HUDEP-2 (cell line): Measurements from ENCODE around the gene UNC13B.
"Not testable (repeated sequence)": the region's sequence is repeated elsewhere in the genome, so short reads cannot be mapped to it uniquely, and the experiment has no call there.

ENCODE experiments used
- DNase-seq, 76 experiments: peaks; one replicate each; lab custom pipeline; 2025; ENCODE audit not compliant: unreplicated experiment in 76 of 76; lab: John Stamatoyannopoulos, UW

UNC13B gene

DNA sequence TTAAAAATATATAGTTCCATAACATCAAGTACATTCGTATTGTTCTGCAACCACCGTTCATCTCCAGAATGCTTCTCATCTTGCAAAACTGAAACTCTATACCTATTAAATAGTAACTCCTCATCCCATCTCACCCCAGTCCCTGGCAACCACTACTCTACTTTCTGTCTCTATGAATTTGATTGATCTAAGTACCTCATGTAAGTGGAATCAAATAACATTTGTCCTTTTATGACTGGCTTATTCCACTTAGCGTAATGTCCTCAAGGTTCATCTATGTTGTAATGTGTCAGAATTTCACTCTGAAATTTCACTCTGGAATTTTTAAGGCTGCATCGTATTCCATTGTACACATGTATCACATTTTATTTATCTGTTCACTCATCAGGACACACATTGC lies 196.0 kb downstream of the UNC13B start:
- DNase-seq, result no peak

DNA sequence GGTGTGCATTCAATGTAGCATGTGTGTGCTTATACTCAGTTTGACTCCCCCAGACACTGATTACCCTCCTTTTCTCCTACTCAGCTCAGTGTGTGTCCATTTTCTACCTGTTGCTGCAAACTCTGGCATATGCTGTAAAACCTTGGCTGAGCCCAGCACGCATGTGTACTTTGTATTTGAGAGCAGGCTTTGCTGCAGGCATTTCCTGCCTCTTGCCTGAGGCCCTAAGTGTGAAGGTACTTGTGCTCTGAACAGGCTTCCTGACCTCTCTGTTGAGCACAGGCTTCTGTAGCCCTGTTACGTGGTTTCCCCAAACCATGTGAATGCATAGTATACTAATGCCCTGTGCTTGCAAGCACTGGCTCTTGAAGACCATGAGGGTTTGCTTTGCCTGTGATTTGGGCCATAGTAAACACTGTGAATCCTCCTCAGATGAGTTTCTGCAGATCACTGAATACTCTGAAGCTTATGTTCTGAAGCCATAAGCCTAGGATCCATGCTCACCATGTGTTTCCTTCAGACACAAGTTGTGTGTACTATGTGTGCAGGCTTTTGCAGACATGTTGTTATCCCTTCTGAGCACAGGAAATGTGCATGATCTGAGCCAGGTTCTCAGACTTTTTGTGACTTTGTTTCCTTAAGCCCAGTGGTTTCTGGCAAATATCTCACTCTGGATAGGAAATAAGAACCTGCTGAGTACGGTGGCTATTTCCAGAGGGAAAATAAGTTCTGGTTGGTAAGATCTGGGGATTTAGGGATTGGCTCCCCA lies 203.2 kb downstream of the UNC13B start:
- no peak for DNase-seq

DNA sequence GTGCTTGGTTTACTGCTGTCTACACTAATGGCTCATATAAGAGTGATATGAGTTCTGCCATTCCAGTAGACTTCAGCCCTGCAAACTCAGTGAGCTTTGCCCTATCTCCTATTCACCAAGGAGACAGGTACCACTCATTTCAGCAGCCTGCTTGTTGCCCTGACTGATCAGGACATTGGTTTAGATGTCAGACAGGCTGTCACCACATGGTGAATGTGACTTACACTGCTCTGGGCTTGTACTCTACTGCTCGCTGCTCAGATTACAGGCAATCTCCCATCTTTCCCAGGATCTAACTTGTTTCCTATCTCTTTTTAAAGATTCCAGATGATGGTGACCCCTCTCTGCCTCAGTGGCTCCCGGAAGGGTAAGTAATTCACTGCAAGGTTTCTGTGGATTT lies 204.8 kb downstream of the UNC13B start:
- DNase-seq, result no peak

DNA sequence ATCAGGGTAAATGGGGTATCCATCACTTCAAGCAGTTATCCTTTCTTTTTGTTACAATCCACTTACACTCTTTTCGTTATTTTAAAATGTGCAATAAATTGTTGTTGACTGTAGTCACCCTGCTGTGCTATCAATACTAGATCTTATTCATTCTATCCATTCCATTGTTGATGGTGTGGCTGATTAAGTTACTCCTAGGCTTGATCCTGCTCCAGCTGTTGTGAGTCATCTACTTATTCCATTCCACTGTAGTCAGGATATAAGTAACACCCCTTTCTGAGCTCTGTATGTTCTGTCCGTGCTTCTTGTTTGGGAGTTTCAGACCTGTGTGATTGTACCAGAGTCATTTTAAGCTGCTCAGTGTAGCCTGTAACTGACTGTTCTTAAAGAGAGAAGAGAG lies 205.6 kb downstream of the UNC13B start:
- DNase-seq, result no peak

DNA sequence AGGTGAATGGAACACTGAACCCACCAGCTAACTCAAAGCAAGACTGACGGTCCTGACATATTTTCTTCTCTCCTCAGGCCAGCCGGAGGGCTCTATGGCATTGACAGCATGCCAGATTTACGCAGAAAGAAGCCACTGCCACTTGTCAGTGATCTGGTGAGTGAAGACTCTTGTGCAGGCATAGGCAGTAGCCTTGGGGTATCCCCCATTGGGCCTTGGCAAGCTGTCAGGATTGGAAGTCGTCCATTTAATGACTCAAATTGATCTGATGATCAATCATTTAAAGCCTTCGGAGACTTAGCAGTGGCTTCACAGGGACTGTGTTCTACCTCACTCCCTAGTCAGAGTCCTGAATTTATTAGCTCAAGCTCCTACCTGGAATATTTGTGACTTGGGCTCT lies 208.4 kb downstream of the UNC13B start:
- DNase-seq, result no peak

DNA sequence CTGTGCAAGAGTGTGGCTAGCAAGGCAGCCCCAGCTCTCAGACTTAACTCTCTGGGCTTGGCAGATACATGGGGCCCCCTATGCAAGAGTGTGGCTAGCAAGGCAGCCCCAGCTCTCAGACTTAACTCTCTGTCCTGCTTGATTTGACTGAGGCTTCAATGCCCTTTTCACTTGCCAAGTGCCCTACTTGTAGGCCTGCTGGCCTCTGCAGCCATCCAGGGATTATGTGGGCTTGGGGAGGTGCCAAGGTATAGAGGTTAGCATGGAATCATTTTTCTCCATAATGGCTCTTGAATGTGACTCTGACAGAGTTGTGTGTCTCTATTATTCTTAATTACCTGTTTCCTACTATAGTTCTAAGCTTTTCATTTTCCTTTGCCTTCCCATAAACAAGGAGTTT lies 212.6 kb downstream of the UNC13B start:
- DNase-seq, result no peak

DNA sequence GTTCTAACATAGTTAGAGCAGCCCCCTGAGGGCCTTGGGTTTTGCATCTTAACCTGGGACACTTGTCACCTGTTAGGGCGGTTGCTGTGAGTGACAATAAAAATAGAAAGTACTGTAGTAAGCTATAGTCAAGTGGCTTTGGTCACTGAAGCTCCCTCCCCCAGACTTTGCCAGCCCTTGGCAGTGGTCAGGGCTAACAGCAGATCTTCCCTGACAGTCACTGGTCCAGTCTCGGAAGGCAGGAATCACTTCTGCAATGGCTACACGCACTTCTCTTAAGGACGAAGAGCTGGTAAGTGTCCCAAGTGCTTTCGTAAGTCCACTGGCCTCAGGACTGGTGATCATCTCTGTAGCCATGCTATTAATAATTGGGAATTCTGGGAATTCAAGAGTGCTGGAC lies 213.1 kb downstream of the UNC13B start:
- DNase-seq, result no peak

DNA sequence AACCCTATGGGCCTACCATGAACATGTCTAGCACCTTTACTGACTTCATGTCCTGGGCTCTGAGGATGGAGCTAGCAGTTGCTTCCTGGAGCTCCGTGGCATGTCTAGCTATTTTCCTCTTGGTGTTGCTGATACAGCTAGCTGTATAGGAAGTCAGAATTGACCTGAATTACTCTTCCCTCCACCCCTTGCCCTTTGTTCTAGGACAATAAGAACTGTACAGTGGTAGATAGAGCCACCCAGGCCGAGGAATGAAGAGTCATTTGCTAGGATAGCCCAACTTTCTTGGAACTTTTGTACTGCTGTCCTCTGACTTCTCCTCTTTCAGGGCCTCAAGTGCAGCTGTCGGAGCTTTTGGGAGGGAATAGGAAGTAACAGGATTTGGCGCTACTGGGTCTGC lies 218.2 kb downstream of the UNC13B start:
- no peak for DNase-seq

DNA sequence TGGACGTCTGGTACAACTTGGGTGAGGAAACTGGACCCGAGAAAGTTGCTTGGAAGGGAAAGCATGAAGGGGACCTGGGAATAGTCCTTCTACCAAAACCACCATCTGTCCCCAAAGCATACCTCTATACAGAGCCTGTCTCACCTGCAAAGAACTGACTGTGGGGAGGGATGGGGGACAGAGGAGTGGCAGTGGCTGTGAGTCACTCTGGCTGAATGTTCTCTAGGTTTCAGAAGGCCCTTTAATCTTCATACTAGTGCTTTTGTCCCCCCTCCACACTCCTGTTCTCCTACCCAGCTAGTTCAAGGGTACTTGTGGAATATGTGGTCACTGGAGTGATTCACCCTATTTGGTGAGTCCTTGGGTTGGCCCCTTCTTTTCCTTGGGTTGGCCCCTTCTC lies 218.8 kb downstream of the UNC13B start:
- no peak for DNase-seq

DNA sequence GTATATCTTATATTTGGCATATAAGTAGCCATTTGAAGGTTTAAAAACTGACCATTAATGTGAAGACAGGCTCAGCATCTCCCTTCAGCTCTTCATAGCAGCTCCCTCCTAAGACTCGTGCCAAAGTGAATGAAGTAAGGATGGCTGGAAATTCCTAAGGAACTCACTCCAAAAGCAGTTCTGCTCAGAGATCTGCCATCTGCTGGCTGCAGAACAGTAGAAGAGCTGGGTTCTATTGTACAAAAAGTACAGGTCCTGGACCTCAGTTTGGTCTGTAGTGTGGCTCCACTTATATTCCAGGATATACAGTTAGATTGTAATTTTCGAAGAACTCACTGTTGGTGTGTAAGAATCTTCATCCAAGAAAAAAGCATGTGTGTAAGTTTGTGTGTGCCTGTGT lies 223.2 kb downstream of the UNC13B start:
- DNase-seq, result no peak

DNA sequence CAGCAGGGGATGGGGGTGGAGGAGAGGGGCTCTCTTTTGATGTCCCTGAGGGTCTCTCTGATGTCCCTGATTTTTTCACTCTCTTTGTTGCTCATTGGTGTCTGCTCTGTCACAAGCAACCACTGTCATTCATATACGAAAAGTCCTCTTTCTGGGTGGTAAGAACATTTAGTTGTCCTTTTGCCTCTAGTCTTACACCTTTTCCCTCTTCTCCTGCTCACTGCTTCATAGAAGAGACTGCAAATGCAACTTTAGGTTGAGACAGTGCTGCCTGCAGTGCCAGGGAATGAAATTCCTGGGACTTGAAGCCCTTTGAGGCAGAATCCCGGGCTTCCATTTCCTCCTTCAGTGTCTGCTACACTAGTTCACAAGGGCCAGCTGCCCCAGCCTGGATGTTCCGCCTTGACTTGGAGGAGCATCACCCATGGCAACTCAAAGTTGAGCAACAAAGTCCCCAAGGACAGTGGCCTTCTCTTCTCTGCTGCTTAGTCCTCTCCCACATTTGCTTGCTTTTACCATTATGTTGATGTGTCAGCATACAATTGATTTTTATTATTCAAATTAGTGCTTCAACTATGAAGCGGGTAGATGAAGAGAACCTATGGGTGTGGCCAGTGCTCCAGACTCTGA lies 233.4 kb downstream of the UNC13B start:
- no peak for DNase-seq

DNA sequence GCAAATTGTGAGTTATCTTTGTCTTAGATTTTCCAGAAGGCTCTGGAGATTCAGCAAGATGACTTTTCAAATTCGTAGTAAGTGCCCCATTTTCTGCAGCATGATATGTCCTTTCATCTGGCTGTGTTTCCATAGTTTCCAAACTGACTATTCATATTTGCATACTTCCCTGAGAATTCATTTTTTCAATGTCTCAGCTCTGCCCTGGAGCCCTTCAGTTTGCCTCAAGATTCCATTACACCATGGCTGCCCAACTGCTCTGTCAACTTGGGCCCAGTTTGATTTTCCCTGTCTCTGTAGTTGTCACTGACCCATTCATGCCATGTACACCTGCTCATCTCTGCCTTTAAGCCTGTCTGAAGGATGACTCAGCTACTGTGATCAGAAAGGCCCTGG lies 233.9 kb downstream of the UNC13B start:
- DNase-seq, result no peak

DNA sequence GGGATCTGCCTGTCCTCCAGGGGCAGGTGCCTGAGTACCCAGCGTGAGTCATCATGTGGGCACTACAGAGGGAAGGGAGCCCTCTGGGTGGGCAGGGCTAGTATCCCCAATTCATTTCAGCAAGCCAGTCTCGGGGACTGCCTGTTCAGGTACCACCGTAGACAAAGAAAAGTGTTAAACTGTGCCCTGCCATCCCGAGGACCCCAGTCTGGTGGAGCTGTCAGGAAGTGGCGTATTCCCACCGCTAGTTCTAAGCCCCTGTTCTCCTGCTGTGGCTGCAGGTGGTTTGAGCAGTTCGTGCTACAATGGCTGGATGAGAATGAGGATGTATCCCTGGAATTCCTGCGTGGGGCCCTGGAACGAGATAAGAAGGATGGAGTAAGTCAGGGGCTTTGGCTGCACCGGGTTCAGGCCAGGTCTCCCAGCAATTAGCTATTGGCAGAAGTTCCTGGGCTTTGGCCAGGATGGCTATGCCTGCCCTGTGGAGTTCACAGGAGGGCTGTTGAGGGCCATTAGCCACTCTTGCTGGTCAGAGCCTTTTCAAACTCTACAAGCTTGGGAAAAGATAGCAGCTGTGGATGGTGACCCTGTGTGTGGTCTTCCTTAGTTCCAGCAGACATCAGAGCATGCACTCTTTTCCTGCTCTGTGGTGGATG lies 234.9 kb downstream of the UNC13B start:
- no peak for DNase-seq

DNA sequence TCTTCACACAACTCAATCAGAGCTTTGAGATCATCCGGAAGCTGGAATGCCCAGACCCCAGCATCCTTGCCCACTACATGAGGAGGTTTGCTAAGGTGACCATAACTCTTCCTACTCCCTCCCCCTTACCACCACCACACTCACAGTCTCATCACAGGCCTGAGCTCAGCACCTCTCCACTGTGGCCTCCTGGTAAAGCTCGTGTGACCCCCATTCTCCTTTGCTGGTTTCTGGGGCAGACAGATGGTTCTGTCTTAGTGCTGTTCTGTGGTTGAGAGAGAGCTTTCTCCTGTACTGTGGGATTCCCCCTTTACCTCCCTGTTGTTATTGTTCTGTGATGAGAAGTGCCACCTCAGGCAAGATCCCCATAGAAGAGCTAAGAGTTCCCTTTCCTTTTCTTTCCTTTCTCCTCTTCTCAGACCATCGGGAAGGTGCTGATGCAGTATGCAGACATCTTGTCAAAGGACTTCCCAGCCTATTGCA lies 235.4 kb downstream of the UNC13B start:
- no peak for DNase-seq

DNA sequence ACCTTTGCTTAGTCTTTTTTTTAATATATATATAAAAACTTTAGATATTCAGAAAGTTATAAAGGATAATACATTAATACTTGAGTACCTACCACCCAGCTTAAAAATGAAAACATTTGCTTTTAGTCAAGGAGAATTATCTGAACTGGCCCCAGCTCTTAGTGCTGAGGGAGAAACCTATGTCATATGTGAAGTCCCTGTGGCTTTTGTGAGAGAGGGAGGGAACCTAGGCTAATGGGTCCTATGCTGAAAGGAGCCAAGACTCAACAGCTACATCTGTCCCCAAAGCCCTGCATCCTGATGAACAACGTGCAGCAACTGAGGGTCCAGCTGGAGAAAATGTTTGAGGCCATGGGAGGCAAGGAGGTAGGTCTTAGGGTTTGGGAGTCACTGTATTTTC lies 236.1 kb downstream of the UNC13B start:
- no peak for DNase-seq

DNA sequence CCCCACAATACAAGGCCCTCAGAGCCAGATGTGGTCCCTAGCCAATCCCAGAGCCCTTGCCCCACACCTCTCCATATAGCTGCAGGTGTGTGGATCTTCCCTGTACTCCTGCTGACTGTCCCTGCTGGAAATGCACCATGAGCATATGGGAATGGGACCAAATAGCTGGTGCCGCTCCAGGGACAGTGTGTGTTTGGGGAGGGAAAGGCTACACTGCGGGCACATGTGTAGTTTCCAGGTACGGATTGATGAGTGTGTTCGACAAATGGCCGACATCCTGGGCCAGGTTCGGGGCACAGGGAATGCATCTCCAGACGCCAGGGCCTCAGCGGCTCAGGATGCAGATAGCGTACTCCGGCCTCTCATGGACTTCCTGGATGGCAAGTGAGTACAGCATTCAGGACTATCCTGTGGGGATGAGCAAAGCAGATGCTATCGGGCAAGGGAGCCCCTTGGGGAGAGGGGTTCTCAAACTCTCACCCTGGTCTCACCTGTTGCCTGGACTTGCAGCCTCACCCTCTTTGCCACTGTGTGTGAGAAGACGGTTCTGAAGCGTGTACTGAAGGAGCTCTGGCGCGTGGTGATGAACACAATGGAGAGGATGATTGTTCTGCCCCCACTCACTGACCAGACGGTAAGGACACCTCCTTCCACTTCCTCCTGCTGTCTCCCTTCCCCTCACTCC lies 237.0 kb downstream of the UNC13B start:
- DNase-seq, result no peak

DNA sequence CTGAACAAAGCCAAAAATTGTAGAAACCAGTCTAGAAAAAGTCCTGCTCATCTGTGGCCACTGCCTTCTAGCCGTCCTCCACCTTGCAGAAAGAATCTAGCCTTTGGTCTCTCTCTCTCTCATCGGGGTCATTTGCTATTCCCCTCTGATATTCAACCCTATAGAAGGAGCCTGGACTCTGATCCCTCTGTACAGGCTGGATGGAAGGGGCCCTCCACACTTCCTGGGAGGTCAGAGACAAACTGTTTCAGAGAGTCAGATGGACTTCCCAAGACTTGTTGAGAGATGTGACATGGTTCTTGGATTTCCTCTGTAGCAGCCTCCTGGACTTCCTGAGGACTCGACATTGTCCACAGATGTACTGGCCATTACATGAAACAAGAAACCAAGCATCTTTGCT lies 243.1 kb downstream of the UNC13B start:
- no peak for DNase-seq

DNA sequence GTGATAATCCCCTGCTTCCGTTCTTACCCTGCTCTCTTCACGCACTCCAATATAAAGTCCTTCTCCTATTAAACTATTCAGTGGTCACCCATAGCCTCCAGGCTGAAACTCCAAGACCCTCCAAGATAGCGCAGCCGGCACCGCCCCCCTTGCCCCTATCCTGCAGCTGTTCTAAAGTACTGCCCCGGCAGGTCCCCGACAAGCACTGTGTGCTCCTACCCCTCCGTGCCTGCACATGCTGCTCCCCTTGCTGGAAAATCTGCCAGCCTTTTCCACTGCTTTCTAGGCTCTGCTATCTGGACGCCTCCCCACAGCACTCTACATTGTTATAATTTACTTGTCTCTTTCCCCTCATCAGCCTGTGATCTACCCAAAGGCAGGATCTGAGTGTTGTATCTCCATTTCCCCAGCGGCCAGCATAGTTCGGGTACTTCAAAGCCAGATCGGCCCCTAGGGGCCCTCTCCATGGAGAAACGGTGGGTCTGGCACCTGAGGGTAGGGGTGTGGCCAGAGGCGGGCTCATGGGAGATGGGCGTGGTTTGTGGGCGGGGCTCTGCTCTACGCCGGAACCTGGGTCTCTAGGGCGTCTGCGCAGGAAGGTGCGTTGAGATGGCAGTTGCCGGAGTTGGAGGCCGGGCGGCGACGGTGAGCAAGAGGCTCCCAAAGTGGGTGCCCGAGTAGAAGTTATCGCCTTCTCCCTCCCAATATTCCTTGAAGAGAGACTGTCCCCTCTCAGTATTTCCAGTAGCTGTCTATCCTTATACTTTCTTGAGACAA lies 244.6 kb downstream of the UNC13B start:
- no peak for DNase-seq

DNA sequence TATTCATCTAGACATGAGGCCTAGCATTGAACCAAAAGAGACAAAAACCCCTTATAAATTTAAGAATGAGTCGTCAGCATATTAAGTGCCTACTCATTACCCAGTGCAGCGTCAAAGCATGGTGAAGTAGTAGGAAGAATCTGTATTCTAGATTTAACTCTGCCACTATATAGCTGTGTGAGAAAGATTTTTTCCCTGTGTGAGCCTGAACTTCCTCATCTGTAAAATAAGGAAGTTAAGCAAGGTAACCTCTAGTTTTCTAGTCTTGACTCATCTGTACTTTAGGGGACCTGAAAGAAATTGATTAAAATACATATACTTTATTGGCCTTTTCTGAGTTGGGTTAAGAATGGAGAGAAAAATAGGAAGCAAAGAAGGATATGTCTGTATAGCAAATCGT lies 246.0 kb downstream of the UNC13B start:
- no peak for DNase-seq

DNA sequence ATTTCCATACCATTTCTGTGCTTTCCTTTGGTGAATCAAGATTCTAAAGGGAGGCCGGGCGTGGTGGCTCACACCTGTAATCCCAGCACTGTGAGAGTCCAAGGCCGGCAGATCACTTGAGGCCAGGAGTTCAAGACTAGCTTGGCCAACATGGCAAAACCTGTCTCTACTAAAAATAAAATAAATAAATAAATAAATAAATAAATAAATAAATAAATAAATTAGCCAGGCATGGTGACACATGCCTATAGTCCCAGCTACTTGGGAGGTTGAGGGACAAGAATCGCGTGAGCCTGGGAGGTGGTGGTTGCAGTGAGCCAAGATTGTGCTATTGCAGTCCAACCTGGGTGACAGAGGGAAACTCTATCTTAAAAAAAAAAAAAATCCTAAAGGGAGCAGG lies 247.6 kb downstream of the UNC13B start:
- DNase-seq, result not testable (repeated sequence)

DNA sequence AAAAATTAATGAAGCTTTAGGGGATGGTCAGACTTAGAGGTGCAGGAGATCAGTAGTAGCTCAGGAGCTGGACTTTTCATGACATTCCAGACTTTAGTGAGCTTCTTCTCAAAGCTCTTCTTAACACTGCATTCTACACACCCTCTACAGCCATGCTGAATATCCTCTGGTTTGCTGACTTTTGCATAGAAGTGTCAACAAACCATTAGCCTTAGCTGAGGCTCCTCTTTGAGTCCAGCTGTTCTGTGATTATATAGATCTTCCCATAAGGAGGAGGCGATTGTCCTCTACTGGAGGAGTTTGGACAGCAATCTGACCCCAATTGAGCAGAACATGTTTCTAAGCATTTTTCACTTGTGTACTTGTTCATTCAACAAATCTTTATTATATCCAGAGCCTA lies 253.1 kb downstream of the UNC13B start:
- no peak for DNase-seq
